CD4-positive, CD25-positive, alpha-beta regulatory T cell (primary cell): ENCODE results near the gene RASGEF1C. TPM values are rescaled to one million over a fixed set of nuclear protein-coding genes. Genes with fewer than 3 reads are reported as not detected.

Source experiments
- ATAC-seq, 2 donors: fragments of 150-1000 bp; cut with Tn5 transposase; one replicate each; pipeline ENCODE4 v1.10.0; 2021; ENCODE audit warnings: low read depth in 2 of 2, moderate number of reproducible peaks in 2 of 2, moderate library complexity in 1 of 2
- DNase-seq, 3 donors: peaks; one replicate each; pipeline versions ENCODE4 v3.0.0 to v3.0.0-alpha.2; 2012 to 2022; ENCODE audit warnings: mixed read lengths in 1 of 3
- H3K27ac ChIP-seq: one replicate; pipeline ENCODE4 v1.7.0; 2013; ENCODE audit warnings: mild to moderate bottlenecking, low read length; ENCODE audit not compliant: insufficient read depth, poor library complexity, severe bottlenecking
- H3K27me3 ChIP-seq: one replicate; pipeline ENCODE4 v1.7.0; 2013; ENCODE audit warnings: low read length; ENCODE audit not compliant: control insufficient read depth, insufficient read depth
- H3K36me3 ChIP-seq: one replicate; pipeline ENCODE4 v1.7.0; 2013; ENCODE audit warnings: mild to moderate bottlenecking, low read length, moderate library complexity; ENCODE audit not compliant: control insufficient read depth, insufficient read depth
- H3K4me1 ChIP-seq: 2 replicates; pipeline ENCODE4 v1.7.0; 2013; ENCODE audit warnings: mild to moderate bottlenecking, low read length; ENCODE audit not compliant: insufficient read depth, control insufficient read depth, poor library complexity, severe bottlenecking
- H3K4me3 ChIP-seq: one replicate; pipeline ENCODE4 v1.7.0; 2013; ENCODE audit warnings: low read depth, mild to moderate bottlenecking, low read length, moderate library complexity
- H3K9me3 ChIP-seq, 2 experiments: 1 replicate in 1 of 2; 2 replicates in 1 of 2; pipeline ENCODE4 v1.7.0; 2013; ENCODE audit warnings: low read length in 2 of 2, mild to moderate bottlenecking in 1 of 2, moderate library complexity in 1 of 2; ENCODE audit not compliant: control insufficient read depth in 2 of 2
- H3K27ac Mint-ChIP-seq, 3 donors: one replicate each; pipeline ENCODE4 v1.8.0; 2020 to 2022; ENCODE audit warnings: mild to moderate bottlenecking in 3 of 3, mixed read lengths in 3 of 3, moderate library complexity in 2 of 3
- H3K27me3 Mint-ChIP-seq: one replicate; pipeline ENCODE4 v1.8.0; 2022; ENCODE audit warnings: mild to moderate bottlenecking, mixed read lengths
- H3K36me3 Mint-ChIP-seq: one replicate; pipeline ENCODE4 v1.8.0; 2020; ENCODE audit warnings: mixed read lengths
- H3K4me1 Mint-ChIP-seq, 4 donors: one replicate each; pipeline ENCODE4 v1.8.0; 2020 to 2022; ENCODE audit warnings: mixed read lengths in 4 of 4, mild to moderate bottlenecking in 1 of 4
- H3K4me3 Mint-ChIP-seq, 4 donors: one replicate each; pipeline ENCODE4 v1.8.0; 2020 to 2022; ENCODE audit warnings: mild to moderate bottlenecking in 4 of 4, mixed read lengths in 4 of 4, moderate library complexity in 3 of 4
- H3K9me3 Mint-ChIP-seq, 7 donors: one replicate each; pipeline ENCODE4 v1.8.0; 2020 to 2022; ENCODE audit warnings: mixed read lengths in 7 of 7, mild to moderate bottlenecking in 3 of 7, moderate library complexity in 2 of 7
- polyA plus RNA-seq, 4 donors: library from polyadenylated mRNA; unstranded; fragments of 300-500 nt; fragmentation: Illumina TruSeq; gene quantifications; one replicate each; pipeline ENCODE4 v1.2.3, GENCODE V29; 2021
- total RNA-seq: library from RNA; stranded (reverse); gene quantifications from one replicate; pipeline ENCODE4 v1.2.3, GENCODE V29; 2022

The RASGEF1C gene
- total and polyA plus RNA-seq, 5 donors from 2014 or later: not detected

DNA sequence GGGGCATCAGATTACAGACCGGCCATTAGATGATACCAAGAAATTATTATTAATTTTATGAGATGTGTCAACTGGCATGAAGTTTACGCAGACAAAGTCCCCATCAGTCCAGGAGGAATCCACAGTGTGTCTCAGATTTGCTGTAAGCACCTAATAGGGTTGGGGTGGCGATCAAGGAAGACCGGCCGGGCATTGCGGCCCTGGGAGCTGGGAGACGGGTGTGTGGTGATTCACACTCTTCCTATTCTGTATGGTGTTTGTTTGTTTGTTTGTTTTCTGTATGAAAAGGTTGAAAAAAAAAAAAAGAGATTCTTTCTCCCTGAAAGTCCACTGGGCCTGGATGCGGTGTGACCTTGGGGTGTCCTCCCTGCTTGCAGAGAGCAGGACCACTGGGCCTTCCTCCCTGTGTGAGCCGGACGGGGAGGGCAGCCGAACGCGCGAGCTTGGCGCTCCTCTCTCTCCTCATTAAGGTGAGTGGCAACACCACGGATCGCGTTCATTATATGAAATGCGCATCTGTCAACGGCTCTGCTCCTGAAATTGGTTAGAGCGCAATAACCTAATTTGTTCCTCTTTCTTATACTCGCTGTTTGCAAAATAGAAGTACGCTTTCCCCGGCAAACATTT, 15.1 kb downstream of the RASGEF1C start:
- Histone ChIP-seq H3K4me3 (no peak overlapping the region), H3K36me3 (no peaks in the 10 kb centered on the region), H3K4me1 (no peaks in the 10 kb centered on the region), H3K27me3 (no peaks in the 10 kb centered on the region), H3K9me3 (no peaks in the 10 kb centered on the region), H3K27ac (no peak overlapping the region)
- peaks cover 0 to 3% (median 0%) of the 10 kb centered on the region in 7 donors for H3K9me3 Mint-ChIP-seq
- no peak for ATAC-seq
- H3K4me1 Mint-ChIP-seq: no peaks in the 10 kb centered on the region
- no peak overlapping the region for H3K27ac Mint-ChIP-seq
- no peaks in the 10 kb centered on the region for H3K27me3 Mint-ChIP-seq
- DNase-seq: no peak
- H3K36me3 Mint-ChIP-seq: no peaks in the 10 kb centered on the region
- H3K4me3 Mint-ChIP-seq: no peak overlapping the region

GRCh38 chr5:180191716-180192115, 17.3 kb downstream of the RASGEF1C start:
- H3K9me3 ChIP-seq: no peaks in the 10 kb centered on the region
- no peak overlapping the region for H3K27ac ChIP-seq
- H3K36me3 Mint-ChIP-seq: no peaks in the 10 kb centered on the region
- H3K27ac Mint-ChIP-seq: no peak overlapping the region
- H3K27me3 Mint-ChIP-seq: peaks cover 7% of the 10 kb centered on the region
- H3K27me3 ChIP-seq: no peaks in the 10 kb centered on the region
- no peak for DNase-seq
- H3K4me3 Mint-ChIP-seq: no peak overlapping the region
- H3K4me3 ChIP-seq: no peak overlapping the region
- peaks cover 0 to 5% (median 0%) of the 10 kb centered on the region in 7 donors for H3K9me3 Mint-ChIP-seq
- no peaks in the 10 kb centered on the region for H3K4me1 Mint-ChIP-seq
- no peak for ATAC-seq
- H3K4me1 ChIP-seq: no peaks in the 10 kb centered on the region
- no peaks in the 10 kb centered on the region for H3K36me3 ChIP-seq

GRCh38 chr5:180187767-180188166, 21.2 kb downstream of the RASGEF1C start:
- no peak overlapping the region for H3K27ac ChIP-seq
- Mint-ChIP-seq H3K4me3 (no peak overlapping the region), H3K9me3 (peaks cover 0 to 10% (median 0%) of the 10 kb centered on the region in 7 donors), H3K27ac (no peak overlapping the region), H3K36me3 (no peaks in the 10 kb centered on the region), H3K4me1 (no peaks in the 10 kb centered on the region), H3K27me3 (peaks cover 7% of the 10 kb centered on the region)
- DNase-seq (no peak), ATAC-seq (no peak)
- no peaks in the 10 kb centered on the region for H3K9me3 ChIP-seq
- H3K36me3 ChIP-seq: no peaks in the 10 kb centered on the region
- H3K27me3 ChIP-seq: no peaks in the 10 kb centered on the region
- no peaks in the 10 kb centered on the region for H3K4me1 ChIP-seq
- H3K4me3 ChIP-seq: no peak overlapping the region

DNA sequence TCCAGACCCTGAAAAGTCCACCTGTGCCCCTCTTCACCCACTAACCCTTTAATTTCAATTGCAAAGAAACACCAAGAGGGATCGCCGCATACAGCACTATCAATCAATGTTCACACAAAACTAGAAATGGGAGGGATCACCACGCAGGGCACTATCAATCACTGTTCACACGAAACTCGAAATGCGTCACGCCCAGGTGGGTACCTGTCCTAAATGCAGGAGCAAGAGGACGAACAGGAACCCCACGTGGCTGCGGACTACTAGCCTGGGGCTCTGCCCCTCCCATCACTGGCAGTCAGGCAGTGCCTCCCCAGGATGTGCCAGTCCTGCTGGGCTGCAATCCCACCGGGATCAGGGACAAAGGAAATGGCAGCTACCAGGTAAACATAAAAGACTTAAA, 28.2 kb downstream of the RASGEF1C start:
- H3K4me1 ChIP-seq: no peaks in the 10 kb centered on the region
- H3K36me3 ChIP-seq: no peaks in the 10 kb centered on the region
- Mint-ChIP-seq H3K4me1 (no peaks in the 10 kb centered on the region), H3K4me3 (no peak overlapping the region), H3K36me3 (no peaks in the 10 kb centered on the region), H3K9me3 (peaks cover 0 to 7% (median 1%) of the 10 kb centered on the region in 7 donors), H3K27me3 (peaks cover 4% of the 10 kb centered on the region), H3K27ac (no peak overlapping the region)
- DNase-seq (no peak), ATAC-seq (no peak)
- no peaks in the 10 kb centered on the region for H3K9me3 ChIP-seq
- H3K27ac ChIP-seq: no peak overlapping the region
- H3K4me3 ChIP-seq: no peak overlapping the region
- no peaks in the 10 kb centered on the region for H3K27me3 ChIP-seq

GRCh38 chr5:180180421-180180820, 28.6 kb downstream of the RASGEF1C start:
- Mint-ChIP-seq H3K4me1 (no peaks in the 10 kb centered on the region), H3K27me3 (peaks cover 4% of the 10 kb centered on the region), H3K36me3 (no peaks in the 10 kb centered on the region), H3K9me3 (peaks cover 0 to 7% (median 0%) of the 10 kb centered on the region in 7 donors), H3K4me3 (no peak overlapping the region), H3K27ac (no peak overlapping the region)
- Histone ChIP-seq H3K4me3 (no peak overlapping the region), H3K4me1 (no peaks in the 10 kb centered on the region), H3K9me3 (no peaks in the 10 kb centered on the region), H3K27me3 (no peaks in the 10 kb centered on the region), H3K27ac (no peak overlapping the region), H3K36me3 (no peaks in the 10 kb centered on the region)
- ATAC-seq: no peak
- DNase-seq: no peak

DNA sequence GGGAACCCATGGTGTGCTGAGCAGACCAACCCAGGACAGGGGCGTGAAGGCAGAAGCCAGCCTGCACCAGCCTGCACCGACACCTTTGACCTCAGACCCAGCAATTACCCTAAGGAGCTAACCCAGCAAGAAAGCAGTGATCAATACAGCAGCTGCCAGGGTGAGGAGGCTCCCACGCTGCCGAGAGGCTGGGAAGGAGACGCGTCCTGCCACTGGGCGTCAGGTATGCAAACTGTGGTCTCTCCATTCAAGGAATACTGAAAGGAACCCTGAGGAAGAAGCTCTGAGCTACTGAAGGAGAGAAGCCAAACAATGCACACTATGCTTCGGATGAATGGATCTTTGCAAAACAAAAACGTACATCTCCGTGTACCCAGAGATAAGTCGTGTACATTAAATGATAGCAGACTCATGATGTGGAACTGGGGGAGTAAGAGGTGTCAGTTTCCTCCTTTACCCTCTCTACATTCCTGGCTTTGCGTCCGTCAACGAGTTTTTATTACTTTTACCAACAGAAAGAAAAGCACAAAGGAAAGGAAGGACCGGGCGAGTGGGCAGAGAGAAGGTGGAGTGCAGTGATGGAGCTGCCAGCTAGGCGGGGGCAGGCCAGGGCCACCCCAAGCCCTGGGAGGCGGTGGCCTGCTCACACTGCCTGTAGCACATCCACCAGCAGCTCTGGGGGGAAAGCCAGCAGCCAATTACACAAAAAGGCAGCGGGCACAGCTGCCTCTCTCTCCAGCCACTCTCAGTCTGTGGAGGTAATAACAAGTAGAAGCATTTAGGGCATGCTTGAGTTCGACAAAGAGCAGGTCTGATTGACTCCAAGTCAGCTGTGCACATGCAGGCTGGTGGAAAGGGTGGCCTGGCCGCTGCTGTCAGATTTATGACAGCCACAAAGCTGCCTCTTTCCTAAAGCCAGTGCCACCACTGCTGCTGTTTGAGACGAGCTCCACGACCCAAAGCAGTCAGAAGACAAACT, 29.3 kb downstream of the RASGEF1C start:
- Mint-ChIP-seq H3K9me3 (peaks cover 0 to 7% (median 0%) of the 10 kb centered on the region in 7 donors), H3K27ac (no peak overlapping the region), H3K4me3 (no peak overlapping the region), H3K4me1 (no peaks in the 10 kb centered on the region), H3K27me3 (peaks cover 4% of the 10 kb centered on the region), H3K36me3 (no peaks in the 10 kb centered on the region)
- no peaks in the 10 kb centered on the region for H3K9me3 ChIP-seq
- no peaks in the 10 kb centered on the region for H3K36me3 ChIP-seq
- DNase-seq: no peak
- no peaks in the 10 kb centered on the region for H3K4me1 ChIP-seq
- H3K4me3 ChIP-seq: no peak overlapping the region
- no peak overlapping the region for H3K27ac ChIP-seq
- H3K27me3 ChIP-seq: no peaks in the 10 kb centered on the region
- no peak for ATAC-seq

- Histone ChIP-seq H3K4me1 (no peaks in the 10 kb centered on the region), H3K4me3 (no peak overlapping the region), H3K27me3 (no peaks in the 10 kb centered on the region), H3K27ac (no peak overlapping the region), H3K36me3 (no peaks in the 10 kb centered on the region), H3K9me3 (no peaks in the 10 kb centered on the region)
- peaks cover 0 to 7% (median 0%) of the 10 kb centered on the region in 7 donors for H3K9me3 Mint-ChIP-seq
- H3K36me3 Mint-ChIP-seq: no peaks in the 10 kb centered on the region
- DNase-seq (no peak), ATAC-seq (no peak)
- peaks cover 4% of the 10 kb centered on the region for H3K27me3 Mint-ChIP-seq
- no peak overlapping the region for H3K27ac Mint-ChIP-seq
- H3K4me3 Mint-ChIP-seq: no peak overlapping the region
- no peaks in the 10 kb centered on the region for H3K4me1 Mint-ChIP-seq
Observed at GRCh38 chr5:180178531-180179441, 30.2 kb downstream of the RASGEF1C start.
